KOPT-K1 (cell line): Measurements from ENCODE around the gene SYNGR2.

Experiments
- H3K27ac ChIP-seq: fragments of 200-600 bp; sonication (generic); 2 replicates; pipeline ENCODE4 v1.5.1; 2016; ENCODE audit warnings: antibody characterized with exemption, mild to moderate bottlenecking, low read depth, low read length; ENCODE audit not compliant: poor library complexity, severe bottlenecking
- H3K36me3 ChIP-seq: fragments of 200-600 bp; sonication (generic); 2 replicates; pipeline ENCODE4 v1.5.1; 2017; ENCODE audit warnings: antibody characterized with exemption, mild to moderate bottlenecking, low read length, moderate library complexity; ENCODE audit not compliant: insufficient read depth
- H3K9me3 ChIP-seq: fragments of 200-600 bp; sonication (generic); 2 replicates; pipeline ENCODE4 v1.5.1; 2017; ENCODE audit warnings: antibody characterized with exemption, low read length, mild to moderate bottlenecking; ENCODE audit not compliant: insufficient read depth, poor library complexity, severe bottlenecking

Gene SYNGR2, protein sequence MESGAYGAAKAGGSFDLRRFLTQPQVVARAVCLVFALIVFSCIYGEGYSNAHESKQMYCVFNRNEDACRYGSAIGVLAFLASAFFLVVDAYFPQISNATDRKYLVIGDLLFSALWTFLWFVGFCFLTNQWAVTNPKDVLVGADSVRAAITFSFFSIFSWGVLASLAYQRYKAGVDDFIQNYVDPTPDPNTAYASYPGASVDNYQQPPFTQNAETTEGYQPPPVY

DNA sequence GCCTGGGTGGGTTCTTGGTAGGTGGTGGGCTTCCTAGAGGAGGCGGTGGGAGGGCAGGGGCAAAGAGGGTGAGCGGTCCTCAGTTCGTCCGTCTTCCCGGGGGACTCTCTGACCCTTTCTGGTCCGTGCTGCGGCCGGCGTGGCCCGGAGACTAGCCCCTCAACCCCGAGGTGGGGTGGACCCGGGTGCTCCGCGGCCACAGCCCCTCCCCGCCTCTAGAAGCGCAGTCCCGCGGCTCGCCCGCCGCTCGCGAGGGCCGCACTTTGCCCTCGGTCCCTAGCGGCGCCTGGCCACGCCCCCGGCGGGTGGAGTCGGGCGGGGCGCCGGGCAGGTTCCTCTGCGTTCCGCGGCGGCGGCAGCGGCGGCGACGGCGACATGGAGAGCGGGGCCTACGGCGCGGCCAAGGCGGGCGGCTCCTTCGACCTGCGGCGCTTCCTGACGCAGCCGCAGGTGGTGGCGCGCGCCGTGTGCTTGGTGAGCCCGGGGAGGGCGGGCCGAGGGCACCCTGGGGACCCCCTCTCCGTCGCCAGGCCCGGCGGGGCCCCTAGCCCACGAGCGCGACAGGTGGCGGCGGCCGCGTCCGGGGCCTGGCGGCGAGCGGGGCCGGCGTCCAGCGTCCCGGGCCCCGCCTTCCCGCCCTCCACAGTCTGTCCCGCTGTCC is at the start of gene SYNGR2:
Gene SYNGR2, plus strand, starts transcription at position 340 of the 661 bp plus-strand sequence. Its CDS starts 36 bp downstream, at position 376.
- Histone ChIP-seq H3K9me3 (no peaks in the 10 kb centered on the region), H3K27ac (peak within 1 kb of the TSS; percentile 3), H3K36me3 (peaks cover 13% of the 10 kb centered on the region; the same call in 1 of the 2 replicates)

- no peaks in the 10 kb centered on the region for H3K9me3 ChIP-seq
- H3K27ac ChIP-seq: no peak overlapping the region
- H3K36me3 ChIP-seq: peaks cover 47% of the 10 kb centered on the region
Measured at GRCh38 chr17:78118801-78119241, 49.6 kb upstream of the SYNGR2 start.

- H3K9me3 ChIP-seq: no peaks in the 10 kb centered on the region
- H3K27ac ChIP-seq: no peak overlapping the region
- peaks cover 51% of the 10 kb centered on the region for H3K36me3 ChIP-seq
Measured at GRCh38 chr17:78120537-78120936, 47.8 kb upstream of the SYNGR2 start.

- Histone ChIP-seq H3K27ac (peak overlapping the region; percentile 56), H3K9me3 (no peaks in the 10 kb centered on the region), H3K36me3 (peaks cover 56% of the 10 kb centered on the region)
Measured at GRCh38 chr17:78120971-78121800, 47.2 kb upstream of the SYNGR2 start.

DNA sequence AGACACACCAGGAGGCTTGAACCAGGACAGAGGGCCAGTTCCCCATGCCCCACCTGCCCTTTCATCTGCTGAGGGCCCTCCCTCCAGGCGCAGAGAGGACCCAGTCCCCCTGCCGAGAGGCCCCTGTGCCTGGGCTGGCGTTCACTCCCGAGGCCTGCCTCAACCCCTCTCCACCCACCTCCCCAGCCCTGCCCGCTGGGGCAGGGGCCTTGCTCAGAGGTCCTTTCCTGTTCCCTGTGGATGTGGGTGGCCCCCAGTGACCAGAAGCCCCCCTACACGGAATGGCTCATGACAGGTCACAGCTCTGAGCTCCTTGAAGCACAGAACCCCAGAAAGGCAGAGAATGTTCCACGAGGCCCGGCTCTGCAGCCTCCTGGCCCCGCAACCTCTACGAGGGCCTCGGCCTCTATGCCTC is 46.6 kb upstream of the SYNGR2 start:
- peaks cover 54% of the 10 kb centered on the region for H3K36me3 ChIP-seq
- H3K27ac ChIP-seq: peak overlapping the region; percentile 56
- H3K9me3 ChIP-seq: no peaks in the 10 kb centered on the region

GRCh38 chr17:78122216-78122930 is 46.0 kb upstream of the SYNGR2 start:
- H3K9me3 ChIP-seq: no peaks in the 10 kb centered on the region
- peaks cover 49% of the 10 kb centered on the region for H3K36me3 ChIP-seq
- H3K27ac ChIP-seq: peak overlapping the region; percentile 56

DNA sequence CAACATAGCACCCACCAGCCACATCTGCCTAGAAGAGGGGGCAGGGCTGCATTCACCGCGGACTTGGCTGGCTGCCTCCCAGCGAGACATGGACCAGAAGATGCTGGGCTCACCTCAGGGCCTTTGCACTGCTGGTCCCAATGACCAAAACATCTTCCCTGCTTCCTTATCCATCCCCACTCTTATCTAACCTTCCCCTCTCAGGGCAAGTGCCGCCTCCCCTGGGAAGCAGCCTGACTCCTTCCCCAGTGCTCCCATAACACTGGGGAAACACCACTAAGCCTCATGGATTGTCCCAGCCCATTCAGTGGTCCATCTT is 45.5 kb upstream of the SYNGR2 start:
- H3K36me3 ChIP-seq: peaks cover 49% of the 10 kb centered on the region
- no peaks in the 10 kb centered on the region for H3K9me3 ChIP-seq
- no peak overlapping the region for H3K27ac ChIP-seq

DNA sequence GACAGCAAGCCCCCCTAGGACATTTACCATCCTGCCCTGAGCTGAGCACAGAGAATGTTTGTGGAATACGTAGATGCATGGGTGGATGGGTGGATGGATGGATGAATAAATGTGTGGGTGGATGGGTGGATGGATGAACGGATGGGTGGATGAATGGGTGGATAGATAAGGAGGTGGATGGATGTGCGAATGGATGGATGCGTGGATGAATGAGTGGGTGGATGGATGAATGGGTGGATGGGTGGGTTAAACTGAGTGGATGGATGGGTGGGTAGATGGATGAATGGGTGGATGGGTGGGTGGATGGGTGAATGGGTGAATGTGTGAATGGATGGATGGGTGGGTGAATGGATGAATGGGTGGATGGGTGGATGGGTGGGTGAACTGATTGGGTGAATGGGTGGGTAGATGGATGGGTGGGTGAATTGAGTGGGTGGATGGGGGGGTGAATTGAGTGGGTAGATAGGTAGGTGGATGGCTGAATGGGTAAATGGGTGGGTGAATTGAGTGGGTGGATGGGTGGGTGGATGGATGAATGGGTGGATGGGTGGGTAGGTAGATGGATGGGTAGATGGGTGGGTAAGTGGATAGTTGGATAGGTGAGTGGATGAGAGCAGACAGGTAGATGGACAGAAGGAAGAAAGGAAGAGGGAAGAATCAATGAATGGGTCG is 45.0 kb upstream of the SYNGR2 start:
- Histone ChIP-seq H3K27ac (no peak overlapping the region), H3K9me3 (no peaks in the 10 kb centered on the region), H3K36me3 (peaks cover 49% of the 10 kb centered on the region)

DNA sequence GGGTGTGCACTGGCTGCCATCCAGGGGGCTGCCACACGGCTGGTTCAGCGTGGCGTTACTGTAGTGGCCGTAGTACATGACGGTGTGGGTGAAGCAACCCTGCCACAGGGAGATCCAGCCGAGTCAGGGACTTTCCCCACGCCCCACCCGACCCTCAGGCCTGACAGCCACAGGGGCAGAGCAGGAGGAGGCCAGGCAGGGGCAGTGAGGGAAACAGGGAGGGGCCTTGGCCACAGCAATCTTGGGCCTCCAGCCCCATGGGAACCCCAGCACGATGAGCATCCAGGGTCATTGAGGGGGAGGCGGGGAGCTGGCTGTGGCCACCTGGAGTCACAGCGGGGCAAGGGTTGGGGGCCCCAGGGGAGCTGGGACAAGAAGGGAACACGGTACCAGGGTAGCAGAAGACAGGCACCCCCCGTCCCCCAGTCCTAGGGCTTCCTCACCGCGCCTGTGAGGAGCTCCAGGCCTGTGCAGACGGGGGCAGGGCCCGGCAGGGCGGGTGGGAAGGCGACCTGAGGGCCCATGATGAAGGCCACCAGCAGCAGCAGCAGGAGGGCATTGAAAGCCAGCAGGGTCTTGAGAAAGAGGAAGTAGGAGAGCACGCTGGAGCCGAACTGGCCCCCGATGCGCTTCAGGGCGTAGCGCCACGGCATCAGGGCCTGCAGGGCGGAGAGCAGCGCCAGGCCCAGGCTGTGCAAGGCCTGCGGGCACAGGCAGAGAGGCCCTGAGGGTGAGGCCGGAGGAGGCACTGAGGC is 44.1 kb upstream of the SYNGR2 start:
- Histone ChIP-seq H3K36me3 (peaks cover 44% of the 10 kb centered on the region), H3K27ac (no peak overlapping the region), H3K9me3 (no peaks in the 10 kb centered on the region)

- Histone ChIP-seq H3K27ac (no peak overlapping the region), H3K9me3 (no peaks in the 10 kb centered on the region), H3K36me3 (peaks cover 44% of the 10 kb centered on the region)
Measured at GRCh38 chr17:78124836-78125137, 43.6 kb upstream of the SYNGR2 start.

DNA sequence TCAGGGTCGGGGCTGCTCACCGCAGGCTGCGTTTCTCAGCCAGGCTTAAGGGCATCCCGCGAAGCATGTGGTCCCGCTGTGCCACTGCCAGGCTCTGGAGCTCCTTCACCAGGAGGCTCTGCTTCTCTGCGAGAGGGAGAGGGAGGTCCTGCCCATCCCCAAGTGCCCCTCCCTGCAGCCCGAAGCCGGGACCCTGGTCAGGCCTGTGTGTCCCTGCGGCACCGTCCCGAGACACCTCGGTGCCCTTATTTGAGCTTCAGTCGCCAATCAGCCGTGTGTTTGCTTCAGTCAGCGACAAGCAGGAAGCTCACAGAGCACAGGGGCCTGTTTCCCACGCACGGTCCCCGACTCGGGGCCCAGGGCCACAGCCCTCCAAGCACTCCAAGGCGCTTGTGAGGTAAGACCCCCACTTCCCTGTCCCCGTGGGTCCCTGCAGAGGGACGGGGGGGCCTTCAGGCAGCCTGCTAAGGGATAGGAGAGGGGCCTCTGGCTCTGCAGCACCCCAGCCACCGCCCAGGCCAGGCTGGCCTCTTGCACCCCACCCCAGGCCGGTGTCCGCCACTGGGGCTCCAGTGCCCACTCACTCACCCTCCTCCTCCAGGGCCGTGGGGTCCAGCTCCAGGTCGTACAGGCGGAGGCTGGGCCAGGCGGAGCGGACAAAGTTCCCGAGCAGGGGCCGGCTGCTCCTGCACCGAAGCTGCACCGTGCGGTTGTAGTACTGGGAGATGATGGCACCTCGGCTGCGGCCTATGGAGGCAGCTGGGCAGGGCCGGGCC is 43.1 kb upstream of the SYNGR2 start:
- peak overlapping the region; percentile 97 for H3K27ac ChIP-seq
- no peaks in the 10 kb centered on the region for H3K9me3 ChIP-seq
- peaks cover 43% of the 10 kb centered on the region for H3K36me3 ChIP-seq

DNA sequence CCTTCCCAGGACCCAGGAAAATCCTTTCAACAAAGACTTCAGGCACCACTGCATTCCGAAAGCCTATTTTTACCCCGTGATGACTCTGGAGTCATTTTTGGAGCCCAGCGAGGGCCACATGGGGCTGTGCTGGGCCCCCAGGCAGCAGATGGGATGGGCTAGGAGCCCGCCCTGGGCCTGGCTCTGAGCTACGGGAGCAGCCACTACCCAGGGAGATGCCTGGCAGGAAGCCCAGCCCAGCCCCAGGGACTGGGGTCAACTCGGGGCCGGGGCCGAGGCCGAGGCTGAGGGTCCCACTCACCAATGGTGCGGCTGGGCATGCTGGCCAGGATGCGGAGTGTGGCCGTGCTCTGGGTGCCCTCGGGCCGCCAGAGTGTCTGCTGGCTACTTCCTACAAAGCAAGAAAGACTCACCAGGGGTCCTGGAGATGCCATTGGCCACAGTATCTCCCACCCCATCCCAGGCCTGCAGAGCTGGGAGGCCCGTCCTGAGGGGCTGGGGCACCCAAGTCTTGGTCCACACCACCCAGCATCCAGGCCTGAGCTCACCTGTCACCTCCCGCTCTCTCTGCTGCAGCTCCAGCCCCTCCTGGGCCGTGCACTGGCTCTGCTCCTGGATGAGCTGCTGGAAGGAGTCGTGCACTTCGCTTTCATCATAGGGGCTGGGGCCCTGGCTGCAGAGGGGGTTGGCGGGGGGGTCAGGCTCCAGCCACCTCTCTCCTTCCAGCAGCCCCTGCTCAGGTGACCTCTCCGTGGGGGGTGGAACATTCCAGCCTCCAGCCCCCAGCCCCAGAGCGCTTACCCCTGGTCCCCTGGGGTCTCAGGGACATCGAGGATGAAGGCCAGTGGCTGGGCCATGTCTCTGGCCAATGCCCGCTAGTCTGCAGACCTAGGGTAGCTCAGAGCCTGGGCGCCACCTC is 42.1 kb upstream of the SYNGR2 start:
- no peaks in the 10 kb centered on the region for H3K9me3 ChIP-seq
- H3K27ac ChIP-seq: peak overlapping the region; percentile 97
- peaks cover 36% of the 10 kb centered on the region for H3K36me3 ChIP-seq

GRCh38 chr17:78126895-78127238 is 41.5 kb upstream of the SYNGR2 start:
- Histone ChIP-seq H3K9me3 (no peaks in the 10 kb centered on the region), H3K27ac (peak overlapping the region; percentile 97), H3K36me3 (peaks cover 33% of the 10 kb centered on the region)
